Astrocyte of the spinal cord (primary cell): Measurements from ENCODE around the gene EMP1.
A peak's percentile ranks its signal among the peaks of the same experiment; 100 is the strongest.

Source experiments
- DNase-seq: peaks from one replicate; pipeline ENCODE4 v3.0.0; 2011; ENCODE audit warnings: low read depth, low spot score
- H3K4me3 ChIP-seq: 2 replicates; pipeline ENCODE4 v1.5.1; 2011; ENCODE audit warnings: low read depth, mild to moderate bottlenecking, low read length, moderate library complexity
- CTCF ChIP-seq: IDR thresholded peaks from 2 replicates; pipeline ENCODE4 v1.5.1; 2012; ENCODE audit warnings: low read depth, mild to moderate bottlenecking, low read length, inconsistent platforms
- in situ Hi-C: cut with HindIII; loops from 2 replicates; pipeline ENCODE4 v1.10.0; 2017; ENCODE audit warnings: low sequenced_read_pairs

The EMP1 gene

GRCh38 chr12:13206560-13206897 lies 10.0 kb downstream of the EMP1 start:
- in situ Hi-C loops, result no loop called here
- DNase-seq, result no peak
- no peak overlapping the region for H3K4me3 ChIP-seq
- no peak for TF ChIP-seq CTCF

DNA sequence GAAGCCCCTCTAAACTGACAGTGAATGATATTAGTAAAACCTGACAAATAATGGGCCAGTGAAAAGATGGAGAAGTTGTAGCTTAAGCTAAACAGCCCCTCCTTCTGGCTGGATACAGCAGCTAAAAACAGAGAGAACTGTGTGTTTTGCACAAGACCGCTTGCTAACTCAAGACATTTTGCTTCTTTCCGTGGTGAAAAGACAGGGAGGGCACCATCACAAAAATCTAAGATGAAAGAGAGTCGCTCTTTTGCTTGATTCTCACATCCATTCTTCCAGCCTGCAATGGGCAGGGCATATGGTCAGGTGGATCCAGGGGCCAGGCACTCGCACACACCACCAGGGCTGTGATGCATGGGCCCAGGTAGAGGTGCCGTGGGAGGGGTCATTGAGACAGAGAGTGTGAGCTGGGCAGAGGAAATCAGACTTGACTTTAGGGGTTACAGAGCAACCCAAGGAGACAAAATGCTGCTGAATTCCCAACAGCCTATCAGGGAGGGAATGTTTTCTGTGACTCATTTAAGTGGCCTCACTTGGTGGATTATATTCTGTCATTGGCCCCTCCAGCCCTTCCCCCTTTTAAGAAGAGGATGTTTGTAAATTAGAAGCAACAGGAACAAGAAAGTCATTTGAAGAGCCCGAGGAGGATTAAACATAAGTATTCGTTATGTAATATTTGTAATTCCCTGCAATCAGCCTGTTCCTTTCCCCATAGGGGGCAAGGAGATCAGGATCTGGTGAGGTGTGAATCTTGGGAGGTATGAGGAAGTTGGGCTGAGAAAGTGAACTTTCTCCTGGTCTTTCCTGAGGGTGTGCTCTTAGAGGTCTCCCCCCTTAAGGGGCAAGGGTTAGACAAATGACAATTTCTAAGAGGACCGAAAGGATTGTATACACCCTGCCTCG lies 12.3 kb downstream of the EMP1 start:
- peak; percentile 68 for TF ChIP-seq CTCF
- DNase-seq, result no peak
- in situ Hi-C loops, result no loop called here
- no peak overlapping the region for H3K4me3 ChIP-seq

- no peak for TF ChIP-seq CTCF
- in situ Hi-C loops, result no loop called here
- H3K4me3 ChIP-seq, result no peak overlapping the region
- no peak for DNase-seq
These were observed 13.1 kb downstream of the EMP1 start for GRCh38 chr12:13209436-13210235.

- no peak for TF ChIP-seq CTCF
- in situ Hi-C loops, result no loop called here
- no peak for DNase-seq
- no peak overlapping the region for H3K4me3 ChIP-seq
These were observed 14.0 kb downstream of the EMP1 start for GRCh38 chr12:13210236-13211190.

- no peak overlapping the region for H3K4me3 ChIP-seq
- in situ Hi-C loops, result no loop called here
- TF ChIP-seq CTCF, result no peak
- peak; percentile 60 for DNase-seq
These were observed 14.8 kb downstream of the EMP1 start for GRCh38 chr12:13211191-13211858.
